ENCODE measurements around the gene GLRX.

- no peak for TF ChIP-seq CTCF (IDR thresholded peaks at IDR 0.05; ENCODE audit: insufficient read depth, low read length)
- no peak for TF ChIP-seq POLR2AphosphoS5 (IDR thresholded peaks at IDR 0.05; ENCODE audit: low read depth)
- no peak for TF ChIP-seq REST (IDR thresholded peaks at IDR 0.05; ENCODE audit: insufficient replicate concordance, low read depth)
Measured at GRCh38 chr5:95777441-95777840, 45.1 kb downstream of the GLRX start.
